CMK (cell line): Measurements from ENCODE around the gene CTSC.

Experiments used
- DNase-seq: peaks from one replicate; pipeline ENCODE4 v3.0.0-alpha.2; 2010; ENCODE audit warnings: low read depth

CTSC gene

GRCh38 chr11:88317536-88317935 is 20.0 kb downstream of the CTSC start:
- DNase-seq = no peak

- DNase-seq = no peak
Observed at GRCh38 chr11:88315981-88316441, 21.5 kb downstream of the CTSC start.

GRCh38 chr11:88315015-88315414 is 22.5 kb downstream of the CTSC start:
- no peak for DNase-seq

GRCh38 chr11:88313441-88313840 is 24.1 kb downstream of the CTSC start:
- DNase-seq = no peak

- DNase-seq = no peak
Observed at GRCh38 chr11:88312628-88313027, 24.9 kb downstream of the CTSC start.

DNA sequence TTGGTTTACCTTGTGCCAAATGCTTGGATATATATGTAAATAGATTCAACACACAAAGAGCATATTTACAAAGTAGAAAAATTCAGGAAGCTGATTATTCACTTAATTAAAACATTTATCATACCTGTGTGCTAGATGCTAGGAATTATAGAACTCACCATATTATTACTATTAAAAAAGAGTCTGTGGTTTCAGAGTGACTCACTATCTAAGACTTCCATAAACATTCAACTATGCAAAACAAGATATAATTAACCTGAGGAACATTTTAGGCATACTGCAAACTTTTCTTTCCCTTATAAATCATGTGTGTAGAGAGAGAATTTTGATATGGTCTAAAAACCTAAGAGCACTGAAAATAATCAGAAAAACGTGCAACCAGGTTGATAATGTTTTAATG is 27.3 kb downstream of the CTSC start:
- no peak for DNase-seq

DNA sequence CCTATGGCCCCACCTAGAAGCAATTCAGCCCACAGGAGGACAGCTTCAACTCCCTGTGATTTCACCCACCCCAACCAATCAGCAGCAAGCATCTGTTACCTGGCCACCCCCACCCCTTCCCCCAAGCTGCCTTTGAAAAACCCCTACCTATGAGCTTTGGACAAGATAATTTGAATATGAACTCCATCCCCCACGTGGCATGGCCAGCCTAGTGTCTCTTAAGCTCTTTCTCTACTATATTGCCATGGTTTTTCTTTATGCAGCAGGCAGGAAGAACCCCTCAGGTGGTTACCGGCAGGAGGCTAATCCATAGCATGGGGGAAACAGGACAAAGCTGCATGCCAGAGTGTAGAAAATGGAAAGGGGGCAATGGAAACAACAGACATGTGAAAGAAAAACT is 29.0 kb downstream of the CTSC start:
- no peak for DNase-seq

DNA sequence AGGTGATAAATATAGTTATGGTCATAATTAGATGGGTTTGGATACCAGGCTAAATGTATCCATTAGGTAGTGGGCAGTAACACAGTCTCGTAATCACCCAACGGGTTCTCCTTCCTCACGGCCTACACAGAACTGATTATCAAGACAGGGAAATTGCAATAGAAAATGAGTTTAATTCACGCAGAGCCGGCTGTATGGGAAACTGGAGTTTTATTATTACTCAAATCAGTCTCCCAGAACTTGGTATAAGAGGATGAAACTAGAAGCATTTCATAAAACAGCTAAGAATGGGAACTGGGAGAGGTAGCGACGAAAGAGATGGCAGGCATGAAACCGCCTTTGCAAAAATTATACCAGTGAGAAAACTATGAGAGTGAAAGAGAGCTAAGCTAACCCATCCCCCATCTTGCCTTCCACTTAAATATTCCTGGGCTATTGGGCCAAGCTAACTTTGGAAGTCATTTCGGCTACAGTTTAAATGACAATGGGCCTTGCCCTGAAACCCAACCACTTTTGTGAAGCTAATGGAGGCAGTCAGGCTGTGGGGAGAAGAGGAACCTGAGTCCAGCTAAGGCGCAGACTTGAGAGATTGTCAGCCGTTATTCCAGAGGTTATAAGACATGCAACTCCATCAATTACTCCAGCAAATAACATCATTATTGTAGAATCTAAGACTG is 29.6 kb downstream of the CTSC start:
- DNase-seq = no peak

GRCh38 chr11:88306785-88307184 is 30.8 kb downstream of the CTSC start:
- DNase-seq = no peak

DNA sequence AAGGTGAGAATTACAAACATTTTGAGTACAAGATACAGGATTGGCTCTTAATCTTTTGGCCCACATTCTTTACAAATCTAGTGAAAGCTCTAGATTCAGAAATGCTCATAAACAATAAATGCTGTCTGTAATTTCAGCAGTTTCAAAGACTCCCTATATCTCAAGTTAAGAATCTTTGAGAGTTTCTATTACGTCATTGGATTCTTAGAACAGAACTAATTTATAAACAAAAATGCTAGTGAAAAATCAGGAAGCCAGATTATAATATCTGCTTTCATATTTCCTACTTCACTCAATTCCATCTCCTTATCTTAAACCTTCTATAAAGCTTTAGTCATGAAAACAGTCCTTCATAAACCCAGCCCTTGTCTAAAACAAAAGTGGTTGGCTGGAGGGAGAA is 32.1 kb downstream of the CTSC start:
- no peak for DNase-seq

GRCh38 chr11:88304352-88304751 is 33.2 kb downstream of the CTSC start:
- DNase-seq = no peak

GRCh38 chr11:88303037-88303436 is 34.5 kb downstream of the CTSC start:
- DNase-seq = no peak

GRCh38 chr11:88301488-88302140 is 35.9 kb downstream of the CTSC start:
- no peak for DNase-seq

DNA sequence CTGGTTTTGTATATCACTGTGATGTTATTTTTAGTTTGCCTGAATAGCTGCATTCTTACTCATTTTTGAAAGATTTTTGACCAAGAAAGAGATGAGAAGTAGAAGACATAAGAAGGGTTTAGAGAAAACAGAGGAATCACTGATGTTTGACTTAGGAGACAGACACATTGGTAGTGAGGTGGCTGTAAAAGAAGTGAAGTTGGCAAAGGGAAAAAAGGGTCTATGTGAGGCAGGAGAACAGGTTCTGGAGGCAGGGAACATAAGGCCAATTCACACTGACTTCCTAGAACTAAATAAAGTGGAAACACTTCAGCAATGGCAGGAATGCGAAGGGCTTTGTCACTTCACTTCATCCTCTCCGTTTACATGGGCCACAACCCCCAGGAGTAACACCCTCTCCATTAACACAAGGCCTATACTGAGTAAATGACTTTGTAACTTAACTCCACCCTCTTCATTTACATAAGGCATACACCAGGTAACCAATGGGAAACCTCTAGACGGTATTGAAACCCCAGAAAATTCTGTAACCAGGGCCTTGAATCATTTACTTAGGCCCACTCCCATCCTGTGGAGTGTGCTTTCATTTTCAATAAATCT is 36.5 kb downstream of the CTSC start:
- no peak for DNase-seq

DNA sequence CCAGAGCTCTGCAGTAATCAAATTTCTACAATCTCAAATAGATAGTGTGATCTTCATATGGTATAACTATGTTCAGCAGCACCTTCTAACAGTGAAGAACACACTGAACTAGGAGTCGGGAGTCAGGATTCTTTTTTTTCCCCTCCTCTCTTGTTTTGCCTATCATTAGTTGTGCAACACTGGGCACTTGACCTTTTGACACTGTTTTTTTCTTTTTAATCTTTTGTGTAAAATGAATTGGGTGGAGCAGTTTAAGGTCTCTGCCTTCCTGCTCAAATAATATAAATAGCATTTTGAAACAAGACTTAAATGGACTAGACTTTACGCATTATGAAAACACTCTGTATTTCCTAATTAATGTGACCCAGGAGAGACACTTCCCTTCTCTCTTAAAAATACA is 39.7 kb downstream of the CTSC start:
- no peak for DNase-seq

DNA sequence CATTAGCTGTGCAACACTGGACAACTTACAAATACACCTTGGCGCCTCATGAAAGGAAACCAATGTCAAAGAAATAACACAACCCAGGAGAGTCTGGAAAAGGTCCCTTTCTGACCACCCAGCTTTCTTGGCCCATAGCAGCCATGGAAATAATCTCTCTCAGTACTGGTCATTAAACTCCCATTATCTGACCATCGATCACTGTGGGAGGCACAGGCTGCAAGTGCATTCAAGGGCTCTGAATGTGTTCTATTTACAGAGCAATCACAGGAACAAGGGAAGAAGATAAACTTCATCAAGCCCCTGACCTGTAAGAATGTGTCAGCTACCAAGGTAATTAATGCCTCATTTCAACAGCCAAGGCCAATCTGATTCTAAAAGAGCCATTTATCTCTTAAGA is 40.1 kb downstream of the CTSC start:
- DNase-seq = no peak

GRCh38 chr11:88295028-88295427 is 42.5 kb downstream of the CTSC start:
- no peak for DNase-seq

GRCh38 chr11:88293931-88294330 is 43.6 kb downstream of the CTSC start:
- DNase-seq = no peak

- DNase-seq = no peak
Observed at GRCh38 chr11:88292171-88292843, 45.2 kb downstream of the CTSC start.

DNA sequence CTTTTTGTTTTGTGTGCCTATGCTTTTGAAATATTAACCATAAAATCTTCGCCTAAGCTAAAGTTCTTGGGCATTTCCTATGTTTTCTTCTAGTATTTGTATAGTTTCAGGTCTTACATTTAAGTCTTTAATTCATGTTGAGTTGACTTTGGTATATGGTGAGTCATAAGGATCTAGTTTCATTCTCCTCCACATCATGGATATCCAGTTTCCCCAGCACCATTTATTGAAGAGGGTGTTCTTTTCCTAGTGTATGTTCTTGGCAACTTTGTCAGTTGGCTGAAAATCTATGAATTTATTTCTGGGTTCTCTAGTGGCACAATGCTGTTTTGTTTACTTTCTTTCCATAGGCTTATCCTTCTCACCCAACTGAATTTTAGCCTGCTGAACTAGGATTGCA is 49.0 kb downstream of the CTSC start:
- DNase-seq = no peak

GRCh38 chr11:88284336-88285050 is 53.0 kb downstream of the CTSC start:
- DNase-seq = no peak
